Loucy (cell line): ENCODE results near the gene ITGA5.

Source experiments
- H2AFZ ChIP-seq: fragments of 200-600 bp; sonication (generic); 2 replicates; pipeline ENCODE4 v1.6.0; 2016; ENCODE audit warnings: antibody characterized with exemption, mild to moderate bottlenecking, low read length, moderate library complexity
- H3F3A ChIP-seq: fragments of 200-600 bp; 2 replicates; pipeline ENCODE4 v1.6.0; 2016; ENCODE audit warnings: antibody characterized with exemption, low read depth, mild to moderate bottlenecking
- H3K27me3 ChIP-seq: fragments of 200-600 bp; sonication (generic); 2 replicates; pipeline ENCODE4 v1.6.1; 2014; ENCODE audit warnings: low read length, mild to moderate bottlenecking; ENCODE audit not compliant: insufficient read depth, poor library complexity, severe bottlenecking
- H3K36me3 ChIP-seq: fragments of 200-600 bp; sonication (generic); 2 replicates; pipeline ENCODE4 v1.6.1; 2016; ENCODE audit warnings: low read length; ENCODE audit not compliant: insufficient read depth
- H3K4me1 ChIP-seq: fragments of 200-600 bp; sonication (generic); 2 replicates; pipeline ENCODE4 v1.5.1; 2014; ENCODE audit warnings: low read length, mild to moderate bottlenecking; ENCODE audit not compliant: insufficient read depth, poor library complexity, severe bottlenecking
- H3K4me2 ChIP-seq: fragments of 200-600 bp; sonication (generic); 2 replicates; pipeline ENCODE4 v1.6.0; 2014; ENCODE audit warnings: antibody characterized with exemption, low read length, low read depth, mild to moderate bottlenecking; ENCODE audit not compliant: poor library complexity, severe bottlenecking
- H3K4me3 ChIP-seq: fragments of 200-600 bp; sonication (generic); 2 replicates; pipeline ENCODE4 v1.5.1; 2014; ENCODE audit warnings: low read length, mild to moderate bottlenecking, mixed read lengths; ENCODE audit not compliant: poor library complexity, severe bottlenecking
- H3K79me2 ChIP-seq: fragments of 200-600 bp; sonication (generic); 2 replicates; pipeline ENCODE4 v1.6.1; 2014; ENCODE audit warnings: low read length; ENCODE audit not compliant: insufficient read depth
- H3K9ac ChIP-seq: fragments of 200-600 bp; sonication (generic); 2 replicates; pipeline ENCODE4 v1.6.0; 2014; ENCODE audit warnings: mild to moderate bottlenecking, low read depth, low read length, moderate library complexity; ENCODE audit not compliant: poor library complexity, severe bottlenecking
- H3K9me2 ChIP-seq: fragments of 200-600 bp; sonication (generic); replicated peaks from 2 replicates; pipeline ENCODE4 v1.6.1; 2016; ENCODE audit warnings: low read depth, low read length, mixed read lengths
- H3K9me3 ChIP-seq: fragments of 200-600 bp; sonication (generic); 2 replicates; pipeline ENCODE4 v1.6.1; 2014; ENCODE audit warnings: mild to moderate bottlenecking, antibody characterized with exemption, low read length, low read depth; ENCODE audit not compliant: insufficient read depth
- H4K20me1 ChIP-seq: fragments of 200-600 bp; sonication (generic); 2 replicates; pipeline ENCODE4 v1.6.0; 2014; ENCODE audit warnings: antibody characterized with exemption, low read length, mild to moderate bottlenecking; ENCODE audit not compliant: insufficient read depth, poor library complexity, severe bottlenecking
- CTCF ChIP-seq: fragments of 200-600 bp; sonication (generic); conservative IDR thresholded peaks from 2 replicates; pipeline ENCODE4 v1.5.1; 2014; ENCODE audit warnings: mild to moderate bottlenecking, antibody characterized with exemption, low read length
- EZH2phosphoT487 ChIP-seq: fragments of 200-600 bp; IDR thresholded peaks from 2 replicates; pipeline ENCODE4 v1.6.1; 2018; ENCODE audit warnings: antibody characterized with exemption, mild to moderate bottlenecking, moderate library complexity, borderline replicate concordance

The ITGA5 gene

GRCh38 chr12:54370171-54370730 is 48.8 kb downstream of the ITGA5 start:
- Histone ChIP-seq H3K36me3 (no peaks in the 10 kb centered on the region), H3K9ac (no peak overlapping the region), H3K4me1 (peaks cover 33% of the 10 kb centered on the region), H3K9me3 (no peaks in the 10 kb centered on the region), H3K79me2 (no peaks in the 10 kb centered on the region), H3F3A (no peaks in the 10 kb centered on the region), H3K4me2 (no peak overlapping the region), H3K4me3 (no peak overlapping the region), H3K27me3 (no peaks in the 10 kb centered on the region), H4K20me1 (no peaks in the 10 kb centered on the region), H2AFZ (no peak overlapping the region), H3K9me2 (no peaks in the 10 kb centered on the region)
- no peak for TF ChIP-seq EZH2phosphoT487
- no peak for TF ChIP-seq CTCF

GRCh38 chr12:54369597-54370131 is 49.4 kb downstream of the ITGA5 start:
- no peaks in the 10 kb centered on the region for H3K79me2 ChIP-seq
- H3K9me2 ChIP-seq: no peaks in the 10 kb centered on the region
- H4K20me1 ChIP-seq: no peaks in the 10 kb centered on the region
- H3K27me3 ChIP-seq: no peaks in the 10 kb centered on the region
- no peak overlapping the region for H2AFZ ChIP-seq
- H3K4me2 ChIP-seq: no peak overlapping the region
- H3F3A ChIP-seq: no peaks in the 10 kb centered on the region
- H3K36me3 ChIP-seq: no peaks in the 10 kb centered on the region
- peaks cover 27% of the 10 kb centered on the region for H3K4me1 ChIP-seq
- no peak overlapping the region for H3K9ac ChIP-seq
- TF ChIP-seq CTCF: no peak
- H3K4me3 ChIP-seq: no peak overlapping the region
- H3K9me3 ChIP-seq: no peaks in the 10 kb centered on the region

- H4K20me1 ChIP-seq: no peaks in the 10 kb centered on the region
- peaks cover 24% of the 10 kb centered on the region for H3K4me1 ChIP-seq
- no peaks in the 10 kb centered on the region for H3K36me3 ChIP-seq
- no peaks in the 10 kb centered on the region for H3F3A ChIP-seq
- H3K4me2 ChIP-seq: peak overlapping the region; percentile 63
- H3K9ac ChIP-seq: peak overlapping the region; percentile 50
- H2AFZ ChIP-seq: peak overlapping the region; percentile 81
- H3K27me3 ChIP-seq: no peaks in the 10 kb centered on the region
- no peaks in the 10 kb centered on the region for H3K9me2 ChIP-seq
- no peaks in the 10 kb centered on the region for H3K79me2 ChIP-seq
- peak overlapping the region; percentile 39 for H3K4me3 ChIP-seq
- no peaks in the 10 kb centered on the region for H3K9me3 ChIP-seq
- peak; percentile 90 for TF ChIP-seq CTCF
- TF ChIP-seq EZH2phosphoT487: no peak
These were observed 50.1 kb downstream of the ITGA5 start for GRCh38 chr12:54368709-54369596.
